DMS79 (cell line): Measurements from ENCODE around the gene BTRC.
A peak's percentile ranks its signal among the peaks of the same experiment; 100 is the strongest.
"Not testable (repeated sequence)": the region's sequence is repeated elsewhere in the genome, so short reads cannot be mapped to it uniquely, and the experiment has no call there.

ENCODE experiments used
- DNase-seq: peaks from one replicate; lab custom pipeline; 2025; lab: John Stamatoyannopoulos, UW

The BTRC gene

GRCh38 chr10:101585841-101586240 is 231.9 kb downstream of the BTRC start:
- no peak for DNase-seq

GRCh38 chr10:101587725-101588653 is 234.0 kb downstream of the BTRC start, which contains the start of the genes DPCD and POLL:
Gene DPCD, plus strand, starts transcription at chr10:101588321. Its CDS starts 16 bp downstream, at chr10:101588337.
Gene POLL, minus strand, starts transcription at chr10:101588257. Its CDS starts 897 bp downstream, at chr10:101587360.
- DNase-seq = peak; percentile 62

- DNase-seq = no peak
Measured at GRCh38 chr10:101588879-101589278, 234.9 kb downstream of the BTRC start.

- not testable (repeated sequence) for DNase-seq
Measured at GRCh38 chr10:101593331-101593730, 239.4 kb downstream of the BTRC start.

- peak; percentile 27 for DNase-seq
Measured at GRCh38 chr10:101595591-101596433, 241.8 kb downstream of the BTRC start.

GRCh38 chr10:101597091-101597900 is 243.3 kb downstream of the BTRC start:
- DNase-seq = no peak

- peak; percentile 23 for DNase-seq
Measured at GRCh38 chr10:101601541-101601940, 247.6 kb downstream of the BTRC start.

GRCh38 chr10:101602761-101603398 is 248.9 kb downstream of the BTRC start:
- peak; percentile 39 for DNase-seq
